GM23338 (cell line): ENCODE measurements around the gene CNGB1.

Experiments
- CTCF ChIP-seq, 2 experiments: fragments of 200-600 bp in 1 of 2; sonication (generic) in 1 of 2; conservative IDR thresholded peaks; 2 replicates each; pipeline versions ENCODE4 v1.5.1 to v1.6.1; 2016 to 2017; ENCODE audit warnings: antibody characterized with exemption in 2 of 2, low read depth in 2 of 2, mild to moderate bottlenecking in 2 of 2, moderate library complexity in 1 of 2
- EZH2 ChIP-seq: fragments of 200-600 bp; sonication (generic); IDR thresholded peaks from one replicate; pipeline ENCODE4 v1.8.0; 2017; ENCODE audit warnings: antibody characterized with exemption, mild to moderate bottlenecking, low read depth; ENCODE audit not compliant: unreplicated experiment
- EZH2phosphoT487 ChIP-seq: fragments of 200-600 bp; sonication (generic); IDR thresholded peaks from one replicate; pipeline ENCODE4 v1.8.1; 2018; ENCODE audit warnings: antibody characterized with exemption; ENCODE audit not compliant: unreplicated experiment
- JUNB ChIP-seq: IDR thresholded peaks from one replicate; pipeline ENCODE4 v1.6.1; 2016; ENCODE audit warnings: antibody characterized with exemption; ENCODE audit not compliant: unreplicated experiment
- NANOG ChIP-seq: IDR thresholded peaks from 2 replicates; pipeline ENCODE4 v1.6.1; 2016; ENCODE audit warnings: antibody characterized with exemption, borderline replicate concordance
- POLR2AphosphoS5 ChIP-seq: IDR thresholded peaks from 2 replicates; pipeline ENCODE4 v1.6.1; 2016; ENCODE audit warnings: antibody characterized with exemption, low read depth
- REST ChIP-seq: IDR thresholded peaks from one replicate; pipeline ENCODE4 v1.6.1; 2018; ENCODE audit warnings: antibody characterized with exemption; ENCODE audit not compliant: unreplicated experiment
- ZNF114 ChIP-seq: fragments of 250-450 bp; sonication (Bioruptor Pico); IDR thresholded peaks from 2 replicates; pipeline ENCODE4 v1.5.0; 2020; ENCODE audit warnings: mild to moderate bottlenecking, moderate library complexity
- ZNF462 ChIP-seq: fragments of 250-450 bp; sonication (Bioruptor Pico); IDR thresholded peaks from 2 replicates; pipeline ENCODE4 v1.5.0; 2020; ENCODE audit warnings: mild to moderate bottlenecking, moderate library complexity

GRCh38 chr16:58013201-58013956 lies 42.5 kb upstream of the CNGB1 start:
- TF ChIP-seq CTCF (conservative IDR thresholded peaks at IDR 0.05; ENCODE audit: low read depth in 2 of 2), result no peak
- TF ChIP-seq ZNF114 (CRISPR knock-in tag), result no peak
- no peak for TF ChIP-seq REST
- TF ChIP-seq EZH2, result no peak
- no peak for TF ChIP-seq POLR2AphosphoS5
- no peak for TF ChIP-seq EZH2phosphoT487
- no peak for TF ChIP-seq NANOG
- no peak for TF ChIP-seq JUNB
- no peak for TF ChIP-seq ZNF462 (CRISPR knock-in tag)
